ENCODE measurements around the gene TPTE. TPM values are rescaled to one million over a fixed set of nuclear protein-coding genes. Genes with fewer than 3 reads are reported as not detected.
"Not testable (repeated sequence)": the region's sequence is repeated elsewhere in the genome, so short reads cannot be mapped to it uniquely, and the experiment has no call there.

The TPTE gene
- total RNA-seq, 4 donors from 2014 or later = 0.22 to 0.54 TPM; not detected in 2

- H3K27ac ChIP-seq; H3K27me3 ChIP-seq; H3K9me3 ChIP-seq; H3K36me3 ChIP-seq; H3K4me1 ChIP-seq; intact Hi-C loops (cut with DNase I); DNase-seq; H3K4me3 ChIP-seq (replicated peaks in 1 of 3): not testable (repeated sequence)
- WGBS, 2 donors = 79 to 80% methylated on average over 3 of the region's 3 CpGs
Measured at GRCh38 chr21:10616061-10616460, 94.7 kb downstream of the TPTE start.

- TF ChIP-seq CTCF (IDR thresholded peaks at IDR 0.05) = no peak
- no peak for TF ChIP-seq POLR2A (IDR thresholded peaks at IDR 0.05)
- DNase-seq = no peak
- WGBS, 2 donors = 69 to 71% methylated on average over 30 of the region's 30 CpGs
- no peaks in the 10 kb centered on the region for H3K4me1 ChIP-seq
- no peaks in the 10 kb centered on the region for H3K9me3 ChIP-seq
- no peaks in the 10 kb centered on the region for H3K27me3 ChIP-seq
- intact Hi-C loops (cut with DNase I) = no loop called here
- H3K36me3 ChIP-seq = no peaks in the 10 kb centered on the region
- H3K27ac ChIP-seq = no peak overlapping the region
- H3K4me3 ChIP-seq (replicated peaks in 1 of 3) = no peak overlapping the region
Measured at GRCh38 chr21:10616535-10616934, 95.2 kb downstream of the TPTE start.

- H3K9me3 ChIP-seq; H3K4me1 ChIP-seq; H3K27ac ChIP-seq; intact Hi-C loops (cut with DNase I); H3K27me3 ChIP-seq; H3K4me3 ChIP-seq (replicated peaks in 1 of 3); H3K36me3 ChIP-seq; DNase-seq: not testable (repeated sequence)
- WGBS, 2 donors = 57 to 60% methylated on average over 3 of the region's 3 CpGs
Measured at GRCh38 chr21:10617133-10617752, 95.9 kb downstream of the TPTE start.

GRCh38 chr21:10627316-10627863 lies 106.0 kb downstream of the TPTE start:
- H3K9me3 ChIP-seq = no peaks in the 10 kb centered on the region
- no peak for DNase-seq
- WGBS, 2 donors = 58 to 62% methylated on average over 47 of the region's 47 CpGs

GRCh38 chr21:10629239-10629638 lies 107.9 kb downstream of the TPTE start:
- intact Hi-C loops (cut with DNase I); H3K4me1 ChIP-seq; DNase-seq; H3K27me3 ChIP-seq; H3K4me3 ChIP-seq (replicated peaks in 1 of 3); H3K36me3 ChIP-seq; H3K27ac ChIP-seq; H3K9me3 ChIP-seq: not testable (repeated sequence)
- WGBS, 2 donors = 69 to 75% methylated on average over 3 of the region's 3 CpGs

More at GRCh38 chr21:10627316-10627863, 106.0 kb downstream of the TPTE start:
- H3K27me3 ChIP-seq = no peaks in the 10 kb centered on the region
- no peaks in the 10 kb centered on the region for H3K4me1 ChIP-seq
- intact Hi-C loops (cut with DNase I) = no loop called here
- no peak overlapping the region for H3K27ac ChIP-seq
- TF ChIP-seq CTCF (IDR thresholded peaks at IDR 0.05) = no peak
- TF ChIP-seq POLR2A (IDR thresholded peaks at IDR 0.05) = no peak
- no peaks in the 10 kb centered on the region for H3K36me3 ChIP-seq
- H3K4me3 ChIP-seq (replicated peaks in 1 of 3) = no peak overlapping the region

- H3K27me3 ChIP-seq; H3K36me3 ChIP-seq; intact Hi-C loops (cut with DNase I); H3K4me3 ChIP-seq (replicated peaks in 1 of 3); H3K27ac ChIP-seq; DNase-seq; H3K4me1 ChIP-seq; H3K9me3 ChIP-seq: not testable (repeated sequence)
- 65 to 66% methylated on average over 6 of the region's 6 CpGs for WGBS, 2 donors
Measured at GRCh38 chr21:10630829-10631228, 109.4 kb downstream of the TPTE start.

- DNase-seq; intact Hi-C loops (cut with DNase I); H3K4me3 ChIP-seq (replicated peaks in 1 of 3); H3K27me3 ChIP-seq; H3K36me3 ChIP-seq; H3K4me1 ChIP-seq; H3K27ac ChIP-seq; H3K9me3 ChIP-seq: not testable (repeated sequence)
- WGBS, 2 donors = 58% methylated on average over 5 of the region's 5 CpGs
Measured at GRCh38 chr21:10631316-10631715, 109.9 kb downstream of the TPTE start.

GRCh38 chr21:10638144-10638543 lies 116.8 kb downstream of the TPTE start:
- intact Hi-C loops (cut with DNase I); H3K9me3 ChIP-seq; H3K4me3 ChIP-seq (replicated peaks in 1 of 3); H3K27me3 ChIP-seq; DNase-seq; H3K4me1 ChIP-seq; H3K36me3 ChIP-seq; H3K27ac ChIP-seq: not testable (repeated sequence)
- WGBS, 2 donors = 54 to 66% methylated on average over 9 of the region's 9 CpGs
